ENCODE data around the gene COBL. TPM values are rescaled to one million over a fixed set of nuclear protein-coding genes. Genes with fewer than 3 reads are reported as not detected.

The COBL gene
- total RNA-seq, 1 experiment from 2014 or later: not detected

- Histone ChIP-seq H3K4me2 (ENCODE audit: low read depth, low read length, poor library complexity, severe bottlenecking) (no peak overlapping the region), H3K79me2 (ENCODE audit: low read length) (no peaks in the 10 kb centered on the region), H3K4me1 (ENCODE audit: low read length) (no peaks in the 10 kb centered on the region), H3K9ac (ENCODE audit: low read length) (no peak overlapping the region), H3K36me3 (ENCODE audit: insufficient read depth, low read length) (no peaks in the 10 kb centered on the region), H3K27ac (ENCODE audit: low read length) (no peak overlapping the region), H3K27me3 (ENCODE audit: low read length) (no peaks in the 10 kb centered on the region), H2AFZ (ENCODE audit: low read length) (no peak overlapping the region), H4K20me1 (ENCODE audit: insufficient read depth, low read depth, low read length) (no peaks in the 10 kb centered on the region), H3K9me3 (ENCODE audit: low read length) (no peaks in the 10 kb centered on the region), H3K4me3 (ENCODE audit: low read length) (no peak overlapping the region), H3K9me2 (replicated peaks; ENCODE audit: insufficient read depth, low read length) (no peaks in the 10 kb centered on the region)
- DNase-seq: no peak
Measured at GRCh38 chr7:51313738-51314425, 2.7 kb downstream of the COBL start.

DNA sequence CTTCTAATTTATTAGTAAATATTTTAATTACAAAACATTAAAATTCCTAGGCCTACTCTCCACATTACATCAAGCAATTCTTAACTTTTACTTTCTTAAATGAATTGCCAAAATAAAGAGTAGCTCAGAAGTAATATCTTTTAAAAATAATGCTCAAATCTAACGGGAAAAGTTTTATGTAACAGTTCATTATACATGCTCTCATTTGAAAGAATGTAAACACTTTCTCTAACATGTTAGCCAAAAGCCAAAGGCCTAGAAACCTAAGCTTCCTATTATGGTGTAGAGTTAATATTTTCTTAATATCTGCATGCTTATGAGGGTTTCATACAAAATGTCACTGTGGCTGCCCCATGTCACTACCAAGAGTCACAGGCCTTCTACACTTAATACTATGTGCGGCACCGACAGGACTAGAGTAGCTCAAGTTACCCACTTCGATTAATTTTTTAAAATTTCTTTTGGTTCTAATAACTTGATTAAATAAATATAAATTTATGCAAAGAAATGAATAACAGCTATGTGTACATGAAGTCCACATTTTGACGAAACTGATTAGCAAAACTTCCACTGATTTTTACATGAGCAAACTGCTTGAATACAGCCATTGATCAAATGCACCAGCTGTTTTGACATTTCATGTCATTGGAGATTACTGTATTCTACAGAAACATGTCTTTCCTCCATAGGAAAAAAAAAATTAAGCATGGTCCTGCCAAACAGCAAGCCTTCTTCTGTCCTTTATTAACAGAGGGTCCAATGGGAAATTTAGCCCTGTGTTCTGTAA lies 3.5 kb downstream of the COBL start:
- Histone ChIP-seq H3K27ac (ENCODE audit: low read length) (no peak overlapping the region), H3K9me2 (replicated peaks; ENCODE audit: insufficient read depth, low read length) (no peaks in the 10 kb centered on the region), H3K4me1 (ENCODE audit: low read length) (no peaks in the 10 kb centered on the region), H3K9me3 (ENCODE audit: low read length) (no peaks in the 10 kb centered on the region), H3K36me3 (ENCODE audit: insufficient read depth, low read length) (no peaks in the 10 kb centered on the region), H3K4me2 (ENCODE audit: low read depth, low read length, poor library complexity, severe bottlenecking) (no peak overlapping the region), H3K27me3 (ENCODE audit: low read length) (no peaks in the 10 kb centered on the region), H4K20me1 (ENCODE audit: insufficient read depth, low read depth, low read length) (no peaks in the 10 kb centered on the region), H2AFZ (ENCODE audit: low read length) (no peak overlapping the region), H3K4me3 (ENCODE audit: low read length) (no peak overlapping the region), H3K9ac (ENCODE audit: low read length) (no peak overlapping the region), H3K79me2 (ENCODE audit: low read length) (no peaks in the 10 kb centered on the region)
- DNase-seq: no peak

DNA sequence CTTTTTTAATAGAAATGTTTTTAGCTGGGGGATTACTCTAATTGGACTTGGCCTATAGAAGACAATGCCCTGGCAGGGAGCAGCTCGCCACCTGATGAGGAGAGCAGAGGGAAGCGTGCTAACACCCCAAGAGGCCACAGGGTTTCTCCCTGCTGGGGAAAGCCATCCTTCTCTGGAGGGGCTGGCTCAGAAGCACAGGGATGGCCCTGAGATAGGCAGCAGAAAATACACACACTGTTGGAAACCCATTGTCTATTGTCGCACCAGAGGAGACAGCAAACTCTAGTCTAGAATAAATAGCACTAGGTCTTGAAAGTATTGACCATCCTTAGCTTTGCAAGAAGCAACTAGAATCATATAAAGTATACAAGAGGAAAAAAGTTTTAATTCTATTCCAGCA lies 5.4 kb downstream of the COBL start:
- H4K20me1 ChIP-seq (ENCODE audit: insufficient read depth, low read depth, low read length): no peaks in the 10 kb centered on the region
- no peak for DNase-seq

DNA sequence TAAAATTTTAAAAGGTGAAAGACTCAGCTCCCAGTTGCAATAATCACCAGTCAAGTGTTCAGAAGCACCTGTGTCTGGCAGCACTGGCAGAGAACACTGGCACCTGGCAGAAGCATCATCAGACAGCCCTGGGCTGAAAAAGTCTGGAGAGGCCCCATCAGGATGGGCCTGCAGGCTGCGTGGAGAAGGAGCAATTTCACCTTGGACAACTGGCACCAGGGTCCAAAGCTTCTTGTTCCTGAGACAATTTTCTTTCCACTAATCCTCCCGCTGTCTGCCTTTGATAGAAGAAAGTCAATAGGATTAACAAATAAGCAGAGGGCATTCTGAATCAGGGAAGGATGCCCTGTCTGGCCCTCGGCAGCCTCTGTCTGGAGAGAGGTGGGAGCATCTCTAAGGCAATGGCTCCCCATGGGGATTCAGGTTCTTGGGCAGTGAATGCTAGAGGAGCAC lies 6.5 kb downstream of the COBL start:
- H3K9me3 ChIP-seq (ENCODE audit: low read length): no peaks in the 10 kb centered on the region
- H3K4me3 ChIP-seq (ENCODE audit: low read length): no peak overlapping the region
- H2AFZ ChIP-seq (ENCODE audit: low read length): no peak overlapping the region
- H4K20me1 ChIP-seq (ENCODE audit: insufficient read depth, low read depth, low read length): no peaks in the 10 kb centered on the region
- no peaks in the 10 kb centered on the region for H3K36me3 ChIP-seq (ENCODE audit: insufficient read depth, low read length)
- no peaks in the 10 kb centered on the region for H3K79me2 ChIP-seq (ENCODE audit: low read length)
- no peak overlapping the region for H3K27ac ChIP-seq (ENCODE audit: low read length)
- no peak for DNase-seq
- no peaks in the 10 kb centered on the region for H3K27me3 ChIP-seq (ENCODE audit: low read length)
- H3K4me2 ChIP-seq (ENCODE audit: low read depth, low read length, poor library complexity, severe bottlenecking): no peak overlapping the region
- H3K4me1 ChIP-seq (ENCODE audit: low read length): no peaks in the 10 kb centered on the region
- no peaks in the 10 kb centered on the region for H3K9me2 ChIP-seq (replicated peaks; ENCODE audit: insufficient read depth, low read length)
- no peak overlapping the region for H3K9ac ChIP-seq (ENCODE audit: low read length)

More for the DNA sequence above, 5.4 kb downstream of the COBL start:
- Histone ChIP-seq H3K4me3 (ENCODE audit: low read length) (no peak overlapping the region), H3K9me2 (replicated peaks; ENCODE audit: insufficient read depth, low read length) (no peaks in the 10 kb centered on the region), H3K9ac (ENCODE audit: low read length) (no peak overlapping the region), H3K79me2 (ENCODE audit: low read length) (no peaks in the 10 kb centered on the region), H3K27me3 (ENCODE audit: low read length) (no peaks in the 10 kb centered on the region), H2AFZ (ENCODE audit: low read length) (no peak overlapping the region), H3K9me3 (ENCODE audit: low read length) (no peaks in the 10 kb centered on the region), H3K4me1 (ENCODE audit: low read length) (no peaks in the 10 kb centered on the region), H3K36me3 (ENCODE audit: insufficient read depth, low read length) (no peaks in the 10 kb centered on the region), H3K4me2 (ENCODE audit: low read depth, low read length, poor library complexity, severe bottlenecking) (no peak overlapping the region), H3K27ac (ENCODE audit: low read length) (no peak overlapping the region)

DNA sequence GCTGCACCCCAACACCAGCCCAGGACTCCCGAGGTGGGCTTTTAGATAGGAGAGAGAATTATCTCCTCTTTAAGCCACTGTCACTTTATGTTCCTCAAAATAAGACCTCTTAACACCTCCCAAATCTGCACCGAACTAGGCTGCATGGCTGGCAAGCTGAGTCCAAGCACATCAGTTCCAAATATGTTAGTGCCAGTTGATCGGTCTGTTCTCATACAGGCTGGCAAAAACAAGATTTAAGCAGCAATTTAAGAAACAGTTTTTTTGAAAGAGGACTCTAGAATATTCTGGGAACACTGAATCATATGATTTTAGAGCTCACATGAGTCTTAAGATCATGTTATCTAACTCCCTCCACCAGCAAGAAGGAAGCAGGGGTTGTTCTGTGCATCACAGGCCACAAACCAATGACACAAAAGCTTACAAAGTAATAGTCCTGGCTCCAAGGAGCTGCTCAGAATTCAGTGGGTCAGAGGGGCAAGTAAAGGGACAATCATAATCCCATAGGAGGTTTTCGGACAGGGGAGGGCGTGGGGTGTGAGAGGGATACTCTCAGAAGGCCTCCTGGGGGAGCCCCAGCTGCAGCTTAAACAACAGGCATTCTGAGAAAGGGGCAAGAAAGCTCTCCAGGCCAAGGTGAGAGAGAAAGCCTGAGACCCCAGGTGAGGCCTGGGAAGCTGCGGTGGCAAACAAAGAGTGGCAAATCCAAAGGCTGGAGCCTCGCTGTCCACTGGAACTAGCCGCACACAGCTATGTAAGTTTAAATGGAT lies 7.1 kb downstream of the COBL start:
- Histone ChIP-seq H4K20me1 (ENCODE audit: insufficient read depth, low read depth, low read length) (no peaks in the 10 kb centered on the region), H3K4me1 (ENCODE audit: low read length) (no peaks in the 10 kb centered on the region), H2AFZ (ENCODE audit: low read length) (no peak overlapping the region), H3K27me3 (ENCODE audit: low read length) (no peaks in the 10 kb centered on the region), H3K9me2 (replicated peaks; ENCODE audit: insufficient read depth, low read length) (no peaks in the 10 kb centered on the region), H3K4me2 (ENCODE audit: low read depth, low read length, poor library complexity, severe bottlenecking) (no peak overlapping the region), H3K36me3 (ENCODE audit: insufficient read depth, low read length) (no peaks in the 10 kb centered on the region), H3K9me3 (ENCODE audit: low read length) (no peaks in the 10 kb centered on the region), H3K79me2 (ENCODE audit: low read length) (no peaks in the 10 kb centered on the region), H3K4me3 (ENCODE audit: low read length) (no peak overlapping the region), H3K9ac (ENCODE audit: low read length) (no peak overlapping the region), H3K27ac (ENCODE audit: low read length) (no peak overlapping the region)
- DNase-seq: no peak

DNA sequence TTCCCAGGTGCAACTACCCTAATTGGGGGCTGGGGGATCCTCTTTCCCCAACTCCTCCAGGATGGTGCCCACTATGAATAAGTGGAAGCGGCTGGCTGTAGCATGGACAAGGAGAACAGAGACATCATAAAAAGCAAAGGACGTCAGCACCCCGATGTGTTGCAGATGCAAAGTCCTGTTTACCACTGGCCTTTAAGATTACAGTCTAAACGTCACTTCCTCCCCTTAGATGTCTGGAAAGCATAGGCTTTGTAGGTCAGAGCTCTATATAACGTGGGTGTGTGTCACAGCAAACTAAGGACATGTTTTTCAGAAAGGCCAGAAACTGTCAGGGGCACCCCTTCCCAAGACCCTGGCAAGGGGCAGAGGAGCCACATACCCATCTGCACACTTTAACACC lies 7.9 kb downstream of the COBL start:
- Histone ChIP-seq H2AFZ (ENCODE audit: low read length) (no peak overlapping the region), H3K27ac (ENCODE audit: low read length) (no peak overlapping the region), H3K79me2 (ENCODE audit: low read length) (no peaks in the 10 kb centered on the region), H4K20me1 (ENCODE audit: insufficient read depth, low read depth, low read length) (no peaks in the 10 kb centered on the region), H3K9me3 (ENCODE audit: low read length) (no peaks in the 10 kb centered on the region), H3K9me2 (replicated peaks; ENCODE audit: insufficient read depth, low read length) (no peaks in the 10 kb centered on the region), H3K36me3 (ENCODE audit: insufficient read depth, low read length) (no peaks in the 10 kb centered on the region), H3K4me2 (ENCODE audit: low read depth, low read length, poor library complexity, severe bottlenecking) (no peak overlapping the region), H3K9ac (ENCODE audit: low read length) (no peak overlapping the region), H3K4me3 (ENCODE audit: low read length) (no peak overlapping the region), H3K27me3 (ENCODE audit: low read length) (no peaks in the 10 kb centered on the region), H3K4me1 (ENCODE audit: low read length) (no peaks in the 10 kb centered on the region)
- DNase-seq: no peak

- H3K27ac ChIP-seq (ENCODE audit: low read length): no peak overlapping the region
- H3K27me3 ChIP-seq (ENCODE audit: low read length): no peaks in the 10 kb centered on the region
- H3K4me3 ChIP-seq (ENCODE audit: low read length): no peak overlapping the region
- H3K9me2 ChIP-seq (replicated peaks; ENCODE audit: insufficient read depth, low read length): no peaks in the 10 kb centered on the region
- H3K4me1 ChIP-seq (ENCODE audit: low read length): no peaks in the 10 kb centered on the region
- H4K20me1 ChIP-seq (ENCODE audit: insufficient read depth, low read depth, low read length): no peaks in the 10 kb centered on the region
- DNase-seq: no peak
- H3K9ac ChIP-seq (ENCODE audit: low read length): no peak overlapping the region
- H3K79me2 ChIP-seq (ENCODE audit: low read length): no peaks in the 10 kb centered on the region
- no peak overlapping the region for H3K4me2 ChIP-seq (ENCODE audit: low read depth, low read length, poor library complexity, severe bottlenecking)
- H3K36me3 ChIP-seq (ENCODE audit: insufficient read depth, low read length): no peaks in the 10 kb centered on the region
- no peak overlapping the region for H2AFZ ChIP-seq (ENCODE audit: low read length)
- no peaks in the 10 kb centered on the region for H3K9me3 ChIP-seq (ENCODE audit: low read length)
Measured at GRCh38 chr7:51308265-51308664, 8.3 kb downstream of the COBL start.

GRCh38 chr7:51307651-51308210 lies 8.9 kb downstream of the COBL start:
- no peaks in the 10 kb centered on the region for H3K27me3 ChIP-seq (ENCODE audit: low read length)
- H3K36me3 ChIP-seq (ENCODE audit: insufficient read depth, low read length): no peaks in the 10 kb centered on the region
- H3K4me3 ChIP-seq (ENCODE audit: low read length): no peak overlapping the region
- H3K9me3 ChIP-seq (ENCODE audit: low read length): no peaks in the 10 kb centered on the region
- no peak for DNase-seq
- no peaks in the 10 kb centered on the region for H3K4me1 ChIP-seq (ENCODE audit: low read length)
- no peak overlapping the region for H2AFZ ChIP-seq (ENCODE audit: low read length)
- no peak overlapping the region for H3K9ac ChIP-seq (ENCODE audit: low read length)
- H3K4me2 ChIP-seq (ENCODE audit: low read depth, low read length, poor library complexity, severe bottlenecking): no peak overlapping the region
- H3K27ac ChIP-seq (ENCODE audit: low read length): no peak overlapping the region
- H4K20me1 ChIP-seq (ENCODE audit: insufficient read depth, low read depth, low read length): no peaks in the 10 kb centered on the region
- H3K9me2 ChIP-seq (replicated peaks; ENCODE audit: insufficient read depth, low read length): no peaks in the 10 kb centered on the region
- H3K79me2 ChIP-seq (ENCODE audit: low read length): no peaks in the 10 kb centered on the region

Data from Karpas-422 (cell line).